NCI-H1092 treated with DMSO at 0.1 percent for 48 hours (cell line): Measurements from ENCODE around the gene MTARC1.

Source experiments
- DNase-seq: peaks from one replicate; lab custom pipeline; 2025; lab: John Stamatoyannopoulos, UW

The MTARC1 gene

GRCh38 chr1:220770245-220770913 lies 16.3 kb upstream of the MTARC1 start:
- no peak for DNase-seq

- no peak for DNase-seq
Measured at GRCh38 chr1:220772846-220773245, 13.9 kb upstream of the MTARC1 start.

GRCh38 chr1:220775240-220775853 lies 11.4 kb upstream of the MTARC1 start:
- DNase-seq = peak; percentile 19

- DNase-seq = no peak
Measured at GRCh38 chr1:220776254-220776653, 10.5 kb upstream of the MTARC1 start.

- peak; percentile 72 for DNase-seq
Measured at GRCh38 chr1:220776720-220777326, 9.9 kb upstream of the MTARC1 start.

GRCh38 chr1:220783453-220783852 lies 3.3 kb upstream of the MTARC1 start:
- no peak for DNase-seq

GRCh38 chr1:220784751-220785150 lies 2.0 kb upstream of the MTARC1 start:
- no peak for DNase-seq

- no peak for DNase-seq
Measured at GRCh38 chr1:220785166-220786056, 1.3 kb upstream of the MTARC1 start.

- no peak for DNase-seq
Measured at GRCh38 chr1:220786057-220786336, 716 bp upstream of the MTARC1 start.

- peak; percentile 70 for DNase-seq
Measured at GRCh38 chr1:220787069-220787619, 431 bp downstream of the MTARC1 start.

- DNase-seq = no peak
Measured at GRCh38 chr1:220788900-220789299, 2.2 kb downstream of the MTARC1 start.

GRCh38 chr1:220789532-220790147 lies 2.9 kb downstream of the MTARC1 start:
- DNase-seq = no peak

- DNase-seq = peak; percentile 78
Measured at GRCh38 chr1:220791285-220791684, 4.6 kb downstream of the MTARC1 start.

GRCh38 chr1:220791956-220792355 lies 5.2 kb downstream of the MTARC1 start:
- DNase-seq = no peak

- DNase-seq = no peak
Measured at GRCh38 chr1:220796530-220796929, 9.8 kb downstream of the MTARC1 start.

GRCh38 chr1:220797044-220797443 lies 10.3 kb downstream of the MTARC1 start:
- DNase-seq = no peak

GRCh38 chr1:220797553-220797952 lies 10.8 kb downstream of the MTARC1 start:
- DNase-seq = no peak

- no peak for DNase-seq
Measured at GRCh38 chr1:220798338-220798737, 11.6 kb downstream of the MTARC1 start.

- DNase-seq = no peak
Measured at GRCh38 chr1:220800262-220800661, 13.5 kb downstream of the MTARC1 start.

GRCh38 chr1:220803401-220804201 lies 16.9 kb downstream of the MTARC1 start:
- DNase-seq = peak; percentile 48

- DNase-seq = no peak
Measured at GRCh38 chr1:220804202-220804586, 17.5 kb downstream of the MTARC1 start.
